GM19351 (cell line): ENCODE measurements around the gene MCM3AP.

Experiments used
- ATAC-seq: cut with Tn5 transposase; IDR thresholded peaks from one replicate; pipeline ENCODE4 v1.9.1; 2021; ENCODE audit warnings: mild to moderate bottlenecking, moderate library complexity; ENCODE audit not compliant: unreplicated experiment

MCM3AP gene

GRCh38 chr21:46285206-46285661 lies at the start of gene MCM3AP:
MCM3AP (minus strand) TSS chr21:46285611; CDS start chr21:46285286, 325 bp downstream.
- ATAC-seq: no peak

GRCh38 chr21:46334351-46335140 lies 49.1 kb upstream of the MCM3AP start:
- ATAC-seq: no peak

- ATAC-seq: no peak
These were observed 44.4 kb upstream of the MCM3AP start for GRCh38 chr21:46329796-46330195.

GRCh38 chr21:46328151-46328550 lies 42.7 kb upstream of the MCM3AP start:
- ATAC-seq: no peak

- no peak for ATAC-seq
These were observed 42.3 kb upstream of the MCM3AP start for GRCh38 chr21:46327711-46328110.

GRCh38 chr21:46326110-46326703 lies 40.8 kb upstream of the MCM3AP start:
- ATAC-seq: no peak

- no peak for ATAC-seq
These were observed 39.9 kb upstream of the MCM3AP start for GRCh38 chr21:46325073-46325912.

GRCh38 chr21:46324390-46325072 lies 39.1 kb upstream of the MCM3AP start:
- peak; percentile 59 for ATAC-seq

GRCh38 chr21:46323710-46324389 lies 38.4 kb upstream of the MCM3AP start, which contains the start of the genes C21orf58 and PCNT:
C21orf58 (minus strand) TSS chr21:46323870; CDS start chr21:46322738, 1,132 bp downstream.
PCNT (plus strand) TSS chr21:46324156; CDS start chr21:46324229, 73 bp downstream.
- peak; percentile 75 for ATAC-seq

- peak; percentile 1 for ATAC-seq
These were observed 37.9 kb upstream of the MCM3AP start for GRCh38 chr21:46323227-46323709.

GRCh38 chr21:46322351-46323226 lies 37.2 kb upstream of the MCM3AP start:
- no peak for ATAC-seq

GRCh38 chr21:46320331-46320801 lies 35.0 kb upstream of the MCM3AP start:
- ATAC-seq: no peak

GRCh38 chr21:46319186-46319585 lies 33.8 kb upstream of the MCM3AP start:
- ATAC-seq: no peak

GRCh38 chr21:46318464-46318845 lies 33.0 kb upstream of the MCM3AP start:
- no peak for ATAC-seq

- no peak for ATAC-seq
These were observed 32.5 kb upstream of the MCM3AP start for GRCh38 chr21:46317710-46318463.

- ATAC-seq: no peak
These were observed 31.4 kb upstream of the MCM3AP start for GRCh38 chr21:46316708-46317324.

- no peak for ATAC-seq
These were observed 29.1 kb upstream of the MCM3AP start for GRCh38 chr21:46314441-46315020.
